ENCODE results near the gene IL6.

Gene IL6

DNA sequence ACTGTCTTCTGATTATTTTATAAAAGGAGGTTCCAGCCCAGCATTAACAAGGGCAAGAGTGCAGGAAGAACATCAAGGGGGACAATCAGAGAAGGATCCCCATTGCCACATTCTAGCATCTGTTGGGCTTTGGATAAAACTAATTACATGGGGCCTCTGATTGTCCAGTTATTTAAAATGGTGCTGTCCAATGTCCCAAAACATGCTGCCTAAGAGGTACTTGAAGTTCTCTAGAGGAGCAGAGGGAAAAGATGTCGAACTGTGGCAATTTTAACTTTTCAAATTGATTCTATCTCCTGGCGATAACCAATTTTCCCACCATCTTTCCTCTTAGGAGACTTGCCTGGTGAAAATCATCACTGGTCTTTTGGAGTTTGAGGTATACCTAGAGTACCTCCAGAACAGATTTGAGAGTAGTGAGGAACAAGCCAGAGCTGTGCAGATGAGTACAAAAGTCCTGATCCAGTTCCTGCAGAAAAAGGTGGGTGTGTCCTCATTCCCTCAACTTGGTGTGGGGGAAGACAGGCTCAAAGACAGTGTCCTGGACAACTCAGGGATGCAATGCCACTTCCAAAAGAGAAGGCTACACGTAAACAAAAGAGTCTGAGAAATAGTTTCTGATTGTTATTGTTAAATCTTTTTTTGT, 2.3 kb downstream of the IL6 start:
- H3K79me2 ChIP-seq (ENCODE audit: insufficient read depth, low read length) = no peaks in the 10 kb centered on the region
- H2AFZ ChIP-seq (ENCODE audit: low read length) = no peak overlapping the region
- no peaks in the 10 kb centered on the region for H3K4me1 ChIP-seq (ENCODE audit: insufficient read depth, low read length, severe bottlenecking)
- H3K36me3 ChIP-seq (ENCODE audit: insufficient read depth, low read length) = no peaks in the 10 kb centered on the region
- H3K9me2 ChIP-seq (ENCODE audit: low read depth, low read length) = no peaks in the 10 kb centered on the region
- H3K9me3 ChIP-seq (ENCODE audit: low read length) = no peaks in the 10 kb centered on the region
- H3K4me3 ChIP-seq (ENCODE audit: low read depth, low read length, poor library complexity, severe bottlenecking) = no peak overlapping the region
- H3K27ac ChIP-seq (ENCODE audit: low read depth, low read length, poor library complexity, severe bottlenecking) = no peak overlapping the region
- TF ChIP-seq, protein P1, sequence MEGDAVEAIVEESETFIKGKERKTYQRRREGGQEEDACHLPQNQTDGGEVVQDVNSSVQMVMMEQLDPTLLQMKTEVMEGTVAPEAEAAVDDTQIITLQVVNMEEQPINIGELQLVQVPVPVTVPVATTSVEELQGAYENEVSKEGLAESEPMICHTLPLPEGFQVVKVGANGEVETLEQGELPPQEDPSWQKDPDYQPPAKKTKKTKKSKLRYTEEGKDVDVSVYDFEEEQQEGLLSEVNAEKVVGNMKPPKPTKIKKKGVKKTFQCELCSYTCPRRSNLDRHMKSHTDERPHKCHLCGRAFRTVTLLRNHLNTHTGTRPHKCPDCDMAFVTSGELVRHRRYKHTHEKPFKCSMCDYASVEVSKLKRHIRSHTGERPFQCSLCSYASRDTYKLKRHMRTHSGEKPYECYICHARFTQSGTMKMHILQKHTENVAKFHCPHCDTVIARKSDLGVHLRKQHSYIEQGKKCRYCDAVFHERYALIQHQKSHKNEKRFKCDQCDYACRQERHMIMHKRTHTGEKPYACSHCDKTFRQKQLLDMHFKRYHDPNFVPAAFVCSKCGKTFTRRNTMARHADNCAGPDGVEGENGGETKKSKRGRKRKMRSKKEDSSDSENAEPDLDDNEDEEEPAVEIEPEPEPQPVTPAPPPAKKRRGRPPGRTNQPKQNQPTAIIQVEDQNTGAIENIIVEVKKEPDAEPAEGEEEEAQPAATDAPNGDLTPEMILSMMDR (IDR thresholded peaks at IDR 0.05; ENCODE audit: low read length) = no peak
- TF ChIP-seq EZH2 (IDR thresholded peaks at IDR 0.05; ENCODE audit: borderline replicate concordance, low read length) = no peak
- no peak overlapping the region for H3K9ac ChIP-seq (ENCODE audit: low read length)
- no peak overlapping the region for H3K4me2 ChIP-seq (ENCODE audit: low read length)
- no peaks in the 10 kb centered on the region for H4K20me1 ChIP-seq (ENCODE audit: insufficient read depth, low read length)
- H3F3A ChIP-seq (ENCODE audit: insufficient read depth, low read length) = no peaks in the 10 kb centered on the region
- peaks cover 6% of the 10 kb centered on the region for H3K27me3 ChIP-seq (ENCODE audit: insufficient read depth, low read length)

DNA sequence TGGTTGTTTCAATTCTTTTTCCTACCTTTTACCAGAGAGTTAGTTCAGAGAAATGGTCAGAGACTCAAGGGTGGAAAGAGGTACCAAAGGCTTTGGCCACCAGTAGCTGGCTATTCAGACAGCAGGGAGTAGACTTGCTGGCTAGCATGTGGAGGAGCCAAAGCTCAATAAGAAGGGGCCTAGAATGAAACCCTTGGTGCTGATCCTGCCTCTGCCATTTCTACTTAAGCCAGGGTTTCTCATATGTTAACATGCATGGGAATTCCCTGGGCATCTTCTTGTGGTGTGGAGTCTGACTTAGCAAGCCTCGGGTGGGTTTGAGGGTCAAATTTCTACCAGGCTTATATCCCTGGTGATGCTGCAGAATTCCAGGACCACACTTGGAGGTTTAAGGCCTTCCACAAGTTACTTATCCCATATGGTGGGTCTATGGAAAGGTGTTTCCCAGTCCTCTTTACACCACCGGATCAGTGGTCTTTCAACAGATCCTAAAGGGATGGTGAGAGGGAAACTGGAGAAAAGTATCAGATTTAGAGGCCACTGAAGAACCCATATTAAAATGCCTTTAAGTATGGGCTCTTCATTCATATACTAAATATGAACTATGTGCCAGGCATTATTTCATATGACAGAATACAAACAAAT, 3.2 kb downstream of the IL6 start:
- H3K27me3 ChIP-seq (ENCODE audit: insufficient read depth, low read length) = peaks cover 6% of the 10 kb centered on the region
- H3K4me3 ChIP-seq (ENCODE audit: low read depth, low read length, poor library complexity, severe bottlenecking) = no peak overlapping the region
- no peaks in the 10 kb centered on the region for H3K4me1 ChIP-seq (ENCODE audit: insufficient read depth, low read length, severe bottlenecking)
- no peak overlapping the region for H3K27ac ChIP-seq (ENCODE audit: low read depth, low read length, poor library complexity, severe bottlenecking)
- no peaks in the 10 kb centered on the region for H3K79me2 ChIP-seq (ENCODE audit: insufficient read depth, low read length)
- no peak overlapping the region for H2AFZ ChIP-seq (ENCODE audit: low read length)
- TF ChIP-seq EZH2 (IDR thresholded peaks at IDR 0.05; ENCODE audit: borderline replicate concordance, low read length) = no peak
- TF ChIP-seq, protein P1 (IDR thresholded peaks at IDR 0.05; ENCODE audit: low read length) = no peak
- H4K20me1 ChIP-seq (ENCODE audit: insufficient read depth, low read length) = no peaks in the 10 kb centered on the region
- H3K9me2 ChIP-seq (ENCODE audit: low read depth, low read length) = no peaks in the 10 kb centered on the region
- no peaks in the 10 kb centered on the region for H3K36me3 ChIP-seq (ENCODE audit: insufficient read depth, low read length)
- H3K4me2 ChIP-seq (ENCODE audit: low read length) = no peak overlapping the region
- H3F3A ChIP-seq (ENCODE audit: insufficient read depth, low read length) = no peaks in the 10 kb centered on the region
- no peak overlapping the region for H3K9ac ChIP-seq (ENCODE audit: low read length)
- no peaks in the 10 kb centered on the region for H3K9me3 ChIP-seq (ENCODE audit: low read length)

DNA sequence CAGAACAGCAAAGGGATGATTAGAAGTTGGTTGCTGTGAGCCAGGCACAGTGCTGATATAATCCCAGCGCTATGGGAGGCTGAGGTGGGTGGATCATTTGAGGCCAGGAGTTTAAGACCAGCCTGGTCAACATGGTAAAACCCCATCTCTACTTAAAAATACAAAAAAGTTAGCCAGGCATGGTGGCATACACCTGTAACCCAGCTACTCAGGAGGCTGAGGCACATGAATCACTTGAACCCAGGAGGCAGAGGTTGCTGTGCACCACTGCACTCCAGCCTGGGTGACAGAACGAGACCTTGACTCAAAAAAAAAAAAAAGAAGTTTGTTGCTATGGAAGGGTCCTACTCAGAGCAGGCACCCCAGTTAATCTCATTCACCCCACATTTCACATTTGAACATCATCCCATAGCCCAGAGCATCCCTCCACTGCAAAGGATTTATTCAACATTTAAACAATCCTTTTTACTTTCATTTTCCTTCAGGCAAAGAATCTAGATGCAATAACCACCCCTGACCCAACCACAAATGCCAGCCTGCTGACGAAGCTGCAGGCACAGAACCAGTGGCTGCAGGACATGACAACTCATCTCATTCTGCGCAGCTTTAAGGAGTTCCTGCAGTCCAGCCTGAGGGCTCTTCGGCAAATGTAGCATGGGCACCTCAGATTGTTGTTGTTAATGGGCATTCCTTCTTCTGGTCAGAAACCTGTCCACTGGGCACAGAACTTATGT, 4.1 kb downstream of the IL6 start:
- peak overlapping the region; percentile 28; the same call in 1 of the 2 replicates for H3K4me2 ChIP-seq (ENCODE audit: low read length)

More for the DNA sequence above, 4.1 kb downstream of the IL6 start:
- Histone ChIP-seq H3K9me3 (ENCODE audit: low read length) (no peaks in the 10 kb centered on the region), H3K27me3 (ENCODE audit: insufficient read depth, low read length) (peaks cover 1% of the 10 kb centered on the region), H3K36me3 (ENCODE audit: insufficient read depth, low read length) (no peaks in the 10 kb centered on the region), H3K79me2 (ENCODE audit: insufficient read depth, low read length) (no peaks in the 10 kb centered on the region), H3K9ac (ENCODE audit: low read length) (no peak overlapping the region), H3F3A (ENCODE audit: insufficient read depth, low read length) (no peaks in the 10 kb centered on the region), H2AFZ (ENCODE audit: low read length) (no peak overlapping the region), H3K27ac (ENCODE audit: low read depth, low read length, poor library complexity, severe bottlenecking) (no peak overlapping the region), H3K4me1 (ENCODE audit: insufficient read depth, low read length, severe bottlenecking) (no peaks in the 10 kb centered on the region), H3K4me3 (ENCODE audit: low read depth, low read length, poor library complexity, severe bottlenecking) (no peak overlapping the region), H3K9me2 (ENCODE audit: low read depth, low read length) (no peaks in the 10 kb centered on the region), H4K20me1 (ENCODE audit: insufficient read depth, low read length) (no peaks in the 10 kb centered on the region)
- TF ChIP-seq, protein P1 (IDR thresholded peaks at IDR 0.05; ENCODE audit: low read length) = no peak
- TF ChIP-seq EZH2 (IDR thresholded peaks at IDR 0.05; ENCODE audit: borderline replicate concordance, low read length) = no peak

All from OCI-LY1 (cell line).